Astrocyte (in vitro differentiated cells and primary cell): ENCODE results near the gene BTRC.

Experiments used
- EZH2 ChIP-seq: IDR thresholded peaks from 2 replicates; pipeline ENCODE4 v1.6.1; 2012; ENCODE audit warnings: mild to moderate bottlenecking, low read length, inconsistent platforms; ENCODE audit not compliant: insufficient read depth
- TF ChIP-seq, protein P1 (sequence below): IDR thresholded peaks from 2 replicates; pipeline ENCODE4 v1.5.1; 2011; ENCODE audit warnings: low read depth, mild to moderate bottlenecking, inconsistent platforms, low read length, moderate library complexity; ENCODE audit not compliant: insufficient read depth

DNA sequence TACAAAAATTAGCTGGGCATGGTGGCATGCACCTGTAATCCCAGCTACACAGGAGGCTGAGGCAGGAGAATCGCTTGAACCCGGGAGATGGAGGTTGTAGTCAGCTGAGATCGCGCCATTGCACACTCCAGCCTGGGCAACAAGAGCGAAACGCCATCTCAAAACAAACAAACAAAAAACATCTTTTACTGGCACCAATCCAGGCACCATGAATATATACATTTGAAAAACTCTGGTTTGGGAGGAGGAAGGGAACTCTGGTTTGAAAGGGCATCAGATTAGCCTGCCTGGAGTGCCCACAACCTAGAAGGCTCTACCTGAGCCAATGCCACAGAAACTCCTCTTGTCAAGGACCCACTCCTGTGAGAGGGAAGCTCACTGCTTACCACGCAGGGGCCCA is 218.2 kb downstream of the BTRC start:
- TF ChIP-seq, protein P1, sequence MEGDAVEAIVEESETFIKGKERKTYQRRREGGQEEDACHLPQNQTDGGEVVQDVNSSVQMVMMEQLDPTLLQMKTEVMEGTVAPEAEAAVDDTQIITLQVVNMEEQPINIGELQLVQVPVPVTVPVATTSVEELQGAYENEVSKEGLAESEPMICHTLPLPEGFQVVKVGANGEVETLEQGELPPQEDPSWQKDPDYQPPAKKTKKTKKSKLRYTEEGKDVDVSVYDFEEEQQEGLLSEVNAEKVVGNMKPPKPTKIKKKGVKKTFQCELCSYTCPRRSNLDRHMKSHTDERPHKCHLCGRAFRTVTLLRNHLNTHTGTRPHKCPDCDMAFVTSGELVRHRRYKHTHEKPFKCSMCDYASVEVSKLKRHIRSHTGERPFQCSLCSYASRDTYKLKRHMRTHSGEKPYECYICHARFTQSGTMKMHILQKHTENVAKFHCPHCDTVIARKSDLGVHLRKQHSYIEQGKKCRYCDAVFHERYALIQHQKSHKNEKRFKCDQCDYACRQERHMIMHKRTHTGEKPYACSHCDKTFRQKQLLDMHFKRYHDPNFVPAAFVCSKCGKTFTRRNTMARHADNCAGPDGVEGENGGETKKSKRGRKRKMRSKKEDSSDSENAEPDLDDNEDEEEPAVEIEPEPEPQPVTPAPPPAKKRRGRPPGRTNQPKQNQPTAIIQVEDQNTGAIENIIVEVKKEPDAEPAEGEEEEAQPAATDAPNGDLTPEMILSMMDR = no peak
- TF ChIP-seq EZH2 = no peak
